GM13977 (cell line): ENCODE results near the gene KRT83.
A peak's percentile ranks its signal among the peaks of the same experiment; 100 is the strongest.
"Not testable (repeated sequence)": the region's sequence is repeated elsewhere in the genome, so short reads cannot be mapped to it uniquely, and the experiment has no call there.

Experiments
- DNase-seq: peaks from one replicate; pipeline ENCODE4 v3.0.0; 2012; ENCODE audit warnings: low spot score
- in situ Hi-C: fragments of 300-500 bp; cut with MboI; formaldehyde crosslinking; loops from one replicate; pipeline ENCODE4 v1.12.0; 2022; ENCODE audit warnings: low sequenced_read_pairs, low pct_unique_long_range_greater_than_20kb, mixed read lengths, inconsistent platforms; ENCODE audit not compliant: unreplicated experiment
- TF ChIP-seq, protein P1 (sequence below): IDR thresholded peaks from 2 replicates; pipeline ENCODE4 v1.5.1; 2012; ENCODE audit warnings: mild to moderate bottlenecking, control low read depth; ENCODE audit not compliant: insufficient read depth; ENCODE audit errors: extremely low read depth, missing control alignments

KRT83 gene

DNA sequence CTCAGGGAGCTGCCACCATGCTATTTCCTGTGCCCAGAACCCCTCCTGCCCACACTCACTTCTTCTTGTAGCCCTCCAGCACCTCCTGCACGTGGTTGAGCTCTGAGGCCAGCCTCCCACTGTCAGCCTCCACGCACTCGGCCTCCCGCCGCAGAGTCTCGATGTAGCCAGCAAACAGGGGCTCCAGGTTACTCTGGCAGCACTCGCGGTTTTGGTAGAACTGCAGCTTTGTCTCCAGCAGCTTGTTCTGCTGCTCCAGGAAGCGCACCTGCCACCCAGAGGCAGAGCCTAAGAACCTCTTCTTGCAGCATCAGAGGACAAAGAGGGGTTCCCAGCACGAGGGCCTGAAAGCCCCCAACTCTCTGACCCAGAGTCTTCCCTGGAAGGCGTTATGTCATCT lies 2.1 kb downstream of the KRT83 start:
- TF ChIP-seq, protein P1, sequence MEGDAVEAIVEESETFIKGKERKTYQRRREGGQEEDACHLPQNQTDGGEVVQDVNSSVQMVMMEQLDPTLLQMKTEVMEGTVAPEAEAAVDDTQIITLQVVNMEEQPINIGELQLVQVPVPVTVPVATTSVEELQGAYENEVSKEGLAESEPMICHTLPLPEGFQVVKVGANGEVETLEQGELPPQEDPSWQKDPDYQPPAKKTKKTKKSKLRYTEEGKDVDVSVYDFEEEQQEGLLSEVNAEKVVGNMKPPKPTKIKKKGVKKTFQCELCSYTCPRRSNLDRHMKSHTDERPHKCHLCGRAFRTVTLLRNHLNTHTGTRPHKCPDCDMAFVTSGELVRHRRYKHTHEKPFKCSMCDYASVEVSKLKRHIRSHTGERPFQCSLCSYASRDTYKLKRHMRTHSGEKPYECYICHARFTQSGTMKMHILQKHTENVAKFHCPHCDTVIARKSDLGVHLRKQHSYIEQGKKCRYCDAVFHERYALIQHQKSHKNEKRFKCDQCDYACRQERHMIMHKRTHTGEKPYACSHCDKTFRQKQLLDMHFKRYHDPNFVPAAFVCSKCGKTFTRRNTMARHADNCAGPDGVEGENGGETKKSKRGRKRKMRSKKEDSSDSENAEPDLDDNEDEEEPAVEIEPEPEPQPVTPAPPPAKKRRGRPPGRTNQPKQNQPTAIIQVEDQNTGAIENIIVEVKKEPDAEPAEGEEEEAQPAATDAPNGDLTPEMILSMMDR: no peak
- no peak for DNase-seq
- in situ Hi-C loops: no loop called here

DNA sequence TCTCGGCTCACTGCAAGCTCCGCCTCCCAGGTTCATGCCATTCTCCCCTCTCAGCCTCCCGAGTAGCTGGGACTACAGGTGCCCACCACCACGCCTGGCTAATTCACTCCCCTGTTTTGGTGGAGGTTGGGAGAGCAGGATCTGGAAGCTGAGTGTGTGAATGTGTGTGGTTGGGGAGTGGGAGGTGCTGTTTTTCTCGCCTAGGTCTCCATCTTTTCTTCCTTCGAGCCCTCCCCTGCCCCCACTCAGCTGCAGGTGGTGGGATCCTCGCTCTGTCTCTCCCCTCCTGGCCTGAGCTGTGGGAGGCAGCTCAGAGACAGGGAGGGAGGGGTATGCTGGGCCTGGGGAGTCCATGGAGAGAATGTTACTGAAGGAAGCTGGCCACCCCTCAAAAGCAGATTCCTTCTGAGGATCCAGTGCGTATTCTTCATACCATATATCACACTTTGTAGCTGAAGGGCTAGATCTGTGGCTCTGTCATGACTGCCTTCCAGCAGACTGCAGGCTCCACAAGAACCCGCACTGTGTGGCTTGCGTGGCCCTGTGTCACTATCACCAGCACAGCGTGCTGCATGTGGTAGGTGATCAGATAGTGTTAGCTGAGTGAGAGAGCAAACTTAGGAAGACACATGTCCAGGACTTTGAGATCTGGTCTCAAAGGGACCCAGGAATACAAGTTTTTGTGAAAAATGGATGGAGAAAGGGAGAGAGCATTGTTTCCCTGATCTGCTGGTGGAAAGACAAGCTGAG lies 2.8 kb downstream of the KRT83 start:
- DNase-seq: no peak
- in situ Hi-C loops: no loop called here
- TF ChIP-seq, protein P1: no peak

DNA sequence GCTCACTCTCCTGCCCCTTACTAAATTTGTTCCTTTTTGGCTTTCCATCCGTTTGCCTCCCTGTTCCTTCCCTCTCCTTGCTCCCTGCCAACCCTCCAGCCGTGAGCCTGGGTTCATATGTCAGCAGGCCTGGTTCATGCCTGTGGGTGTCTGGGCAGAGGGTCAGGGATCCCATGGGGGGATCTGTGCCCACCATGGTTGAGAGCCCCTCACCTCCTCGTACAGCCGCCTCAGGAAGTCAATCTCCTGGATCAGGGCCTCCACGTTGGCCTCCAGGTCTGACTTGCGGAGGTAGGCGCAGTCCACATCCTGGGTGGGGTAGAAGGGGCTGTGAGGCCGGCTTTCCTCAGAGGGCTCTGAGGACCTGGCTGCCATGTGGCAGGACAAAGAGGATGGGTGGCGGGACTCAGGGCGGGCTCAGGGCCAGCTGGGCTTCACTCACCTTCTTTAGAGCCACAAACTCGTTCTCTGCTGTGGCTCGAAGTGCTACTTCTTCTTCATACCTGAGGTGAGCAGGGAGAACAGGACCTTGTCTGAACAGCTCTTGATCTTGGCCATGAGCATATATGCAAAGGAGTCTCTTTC lies 3.6 kb downstream of the KRT83 start:
- in situ Hi-C loops: no loop called here
- DNase-seq: no peak
- TF ChIP-seq, protein P1: no peak

DNA sequence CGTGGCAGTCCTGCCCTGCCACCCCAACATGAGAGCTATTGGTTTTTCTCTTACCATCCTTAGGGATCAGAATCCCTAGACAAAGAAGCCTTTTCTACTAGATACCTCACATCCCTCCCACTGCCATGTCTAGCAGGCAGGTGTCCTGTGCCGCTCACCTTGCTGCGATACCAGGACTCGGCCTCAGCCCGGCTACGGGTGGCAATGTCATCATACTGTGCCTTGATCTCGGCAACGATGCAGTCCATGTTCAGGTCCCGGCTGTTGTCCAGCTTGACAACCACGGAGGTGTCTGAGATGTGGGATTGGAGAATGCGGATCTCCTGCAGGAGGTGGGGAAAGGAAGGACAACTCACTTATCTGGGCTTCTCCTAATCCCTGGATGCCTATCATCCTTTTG lies 4.5 kb downstream of the KRT83 start:
- in situ Hi-C loops: no loop called here
- TF ChIP-seq, protein P1: no peak
- no peak for DNase-seq

DNA sequence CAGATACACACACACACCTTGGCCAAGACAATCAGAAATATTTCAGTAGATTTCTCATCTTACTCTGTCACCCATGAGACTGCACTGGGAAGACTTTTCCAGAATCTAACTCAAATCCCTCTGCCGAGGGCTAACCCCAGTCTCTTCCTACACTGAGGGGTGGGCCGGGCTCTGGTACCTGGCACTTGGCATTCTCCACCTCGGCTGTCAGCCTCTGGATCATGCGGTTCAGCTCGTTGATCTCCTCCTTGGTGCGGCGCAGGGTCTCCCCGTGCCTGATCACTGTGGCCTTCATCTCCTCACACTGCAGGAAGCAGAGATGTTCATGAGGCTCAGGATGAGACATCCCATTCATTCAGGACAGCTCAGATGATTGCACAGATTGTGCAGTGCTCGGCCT lies 4.9 kb downstream of the KRT83 start:
- DNase-seq: no peak
- in situ Hi-C loops: no loop called here
- TF ChIP-seq, protein P1: no peak

DNA sequence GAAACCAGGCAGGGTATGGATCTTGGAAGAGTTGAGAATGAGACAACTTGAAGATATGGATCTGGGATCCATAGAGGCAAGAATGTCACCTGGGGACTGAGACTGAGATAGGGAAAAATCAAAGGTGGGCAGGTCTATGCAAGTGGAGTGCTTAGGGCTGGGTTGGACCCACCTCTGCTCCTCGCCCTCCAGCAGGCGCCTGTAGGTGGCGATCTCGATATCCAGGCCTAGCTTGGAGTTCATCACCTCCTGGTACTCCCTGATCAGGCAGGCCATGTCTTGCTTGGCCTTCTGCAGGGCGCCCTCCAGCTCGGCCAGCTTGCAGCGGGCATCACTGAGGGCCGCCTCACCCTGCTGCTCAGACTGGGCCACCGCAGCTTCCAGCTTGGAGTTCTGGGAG lies 5.5 kb downstream of the KRT83 start:
- in situ Hi-C loops, DNase-seq: not testable (repeated sequence)
- TF ChIP-seq, protein P1: peak; percentile 46
